H1 (cell line): ENCODE measurements around the gene NFYA. TPM values are rescaled to one million over a fixed set of nuclear protein-coding genes. Genes with fewer than 3 reads are reported as not detected.

Source experiments
- CTCF ChIA-PET: fragments of 300-600 bp; sonication (Branson Sonifier 250); formaldehyde crosslinking; loops from one replicate; lab custom pipeline; 2021; ENCODE audit not compliant: partially characterized antibody; lab: Charles Lee
- POLR2A ChIA-PET: fragments of 300-600 bp; sonication (Branson Sonifier 250); formaldehyde crosslinking; loops from one replicate; lab custom pipeline; 2021; ENCODE audit warnings: inconsistent platforms; ENCODE audit not compliant: partially characterized antibody; lab: Charles Lee
- DNase-seq, 2 experiments: peaks; one replicate each; pipeline versions ENCODE4 v3.0.0 to v3.0.0-alpha.2; 2010 to 2022; ENCODE audit warnings: low spot score in 2 of 2, low read depth in 1 of 2, mixed read lengths in 1 of 2
- FAIRE-seq: peaks from 2 replicates; lab custom pipeline; 2011; peaks lifted over from hg19 to GRCh38; lab: Jason Lieb, UNC
- H2AFZ ChIP-seq: 2 replicates; pipeline ENCODE4 v1.8.1; 2012; ENCODE audit warnings: low read length, inconsistent platforms
- H2AK5ac ChIP-seq: 2 replicates; pipeline ENCODE4 v1.6.1; 2013; ENCODE audit warnings: low read depth, low read length
- H2BK120ac ChIP-seq: replicated peaks from 2 replicates; pipeline ENCODE3; 2013; ENCODE audit warnings: low read depth, low read length, inconsistent platforms
- H2BK12ac ChIP-seq: 2 replicates; pipeline ENCODE4 v1.6.1; 2013; ENCODE audit warnings: low read depth, low read length
- H2BK15ac ChIP-seq: 2 replicates; pipeline ENCODE4 v1.6.1; 2013; ENCODE audit warnings: low read length
- H2BK20ac ChIP-seq: 2 replicates; pipeline ENCODE4 v1.6.1; 2013; ENCODE audit warnings: low read length
- H2BK5ac ChIP-seq: 2 replicates; pipeline ENCODE4 v1.6.1; 2013; ENCODE audit warnings: low read depth, low read length
- H3K14ac ChIP-seq: 2 replicates; pipeline ENCODE4 v1.6.1; 2013; ENCODE audit warnings: inconsistent platforms; ENCODE audit not compliant: insufficient read length
- H3K18ac ChIP-seq: 2 replicates; pipeline ENCODE4 v1.6.1; 2013; ENCODE audit warnings: low read length; ENCODE audit errors: extremely low read depth
- H3K23ac ChIP-seq: 2 replicates; pipeline ENCODE4 v1.6.1; 2013; ENCODE audit warnings: inconsistent platforms; ENCODE audit not compliant: insufficient read length
- H3K23me2 ChIP-seq: 2 replicates; pipeline ENCODE4 v1.6.1; 2013; ENCODE audit warnings: low read depth, low read length
- H3K27ac ChIP-seq: 2 replicates; pipeline ENCODE4 v1.6.1; 2011; ENCODE audit warnings: low read depth, low read length, inconsistent platforms
- H3K27me3 ChIP-seq, 4 experiments: replicated peaks in 1 of 4; 1 replicate in 1 of 4; 2 replicates in 3 of 4; pipeline versions ENCODE4 v1.6.1 to v1.8.1; 2011 to 2013; ENCODE audit warnings: low read length in 3 of 4, mild to moderate bottlenecking in 3 of 4, inconsistent platforms in 2 of 4, mixed read lengths in 2 of 4, moderate library complexity in 1 of 4; ENCODE audit not compliant: control insufficient read depth in 3 of 4, insufficient read depth in 3 of 4; ENCODE audit errors: extremely low read depth in 1 of 4
- H3K36me3 ChIP-seq, 4 experiments: 2 replicates each; pipeline versions ENCODE4 v1.6.1 to v1.8.1; 2011 to 2013; ENCODE audit warnings: mild to moderate bottlenecking in 4 of 4, low read length in 3 of 4, moderate library complexity in 2 of 4, control low read depth in 1 of 4, inconsistent platforms in 1 of 4; ENCODE audit not compliant: insufficient read depth in 4 of 4, control insufficient read depth in 2 of 4
- H3K4ac ChIP-seq: replicated peaks from 2 replicates; pipeline ENCODE3; 2013; ENCODE audit warnings: low read length, low read depth, mixed read lengths, inconsistent platforms; ENCODE audit not compliant: insufficient read length
- H3K4me1 ChIP-seq, 4 experiments: replicated peaks in 1 of 4; 1 replicate in 1 of 4; 2 replicates in 3 of 4; pipeline versions ENCODE4 v1.6.1 to v1.8.1; 2011 to 2013; ENCODE audit warnings: low read length in 3 of 4, inconsistent platforms in 2 of 4, mixed read lengths in 1 of 4; ENCODE audit not compliant: insufficient read depth in 4 of 4, control insufficient read depth in 3 of 4
- H3K4me2 ChIP-seq, 2 experiments: 2 replicates each; pipeline versions ENCODE4 v1.6.1 to v1.8.1; 2011 to 2013; ENCODE audit warnings: low read depth in 2 of 2, low read length in 2 of 2, control low read depth in 1 of 2, inconsistent platforms in 1 of 2, mild to moderate bottlenecking in 1 of 2; ENCODE audit not compliant: insufficient read depth in 1 of 2
- H3K4me3 ChIP-seq, 4 experiments: fragments of 200-600, 300-600 bp in 1 of 4; sonication (generic), shearing (Covaris generic), sonication (Bioruptor Twin) in 1 of 4; 2 replicates each; pipeline versions ENCODE4 v1.5.1 to v1.8.1; 2011 to 2016; ENCODE audit warnings: low read length in 4 of 4, low read depth in 3 of 4, control low read depth in 2 of 4, inconsistent platforms in 2 of 4, mild to moderate bottlenecking in 2 of 4, mixed read lengths in 1 of 4, moderate library complexity in 1 of 4; ENCODE audit not compliant: insufficient read depth in 2 of 4; ENCODE audit errors: extremely low read depth in 1 of 4
- H3K56ac ChIP-seq: replicated peaks from 2 replicates; pipeline ENCODE3; 2013; ENCODE audit warnings: low read depth, mild to moderate bottlenecking, mixed read lengths, low read length, inconsistent platforms; ENCODE audit not compliant: insufficient read length
- H3K79me1 ChIP-seq: 2 replicates; pipeline ENCODE4 v1.6.1; 2013; ENCODE audit warnings: low read depth, low read length, control low read depth
- H3K79me2 ChIP-seq, 2 experiments: 2 replicates each; pipeline versions ENCODE4 v1.6.1 to v1.8.1; 2012 to 2013; ENCODE audit warnings: low read length in 2 of 2, mild to moderate bottlenecking in 2 of 2, inconsistent platforms in 1 of 2; ENCODE audit not compliant: insufficient read depth in 2 of 2, control insufficient read depth in 1 of 2
- H3K9ac ChIP-seq, 4 experiments: replicated peaks in 1 of 4; 1 replicate in 1 of 4; 2 replicates in 3 of 4; pipeline versions ENCODE4 v1.6.1 to v1.8.1; 2011 to 2013; ENCODE audit warnings: low read depth in 3 of 4, low read length in 3 of 4, control low read depth in 2 of 4, mild to moderate bottlenecking in 2 of 4, moderate library complexity in 2 of 4, inconsistent platforms in 1 of 4; ENCODE audit errors: extremely low read depth in 1 of 4
- H3K9me3 ChIP-seq, 2 experiments: 2 replicates each; pipeline versions ENCODE4 v1.6.1 to v1.8.1; 2012 to 2013; ENCODE audit warnings: mild to moderate bottlenecking in 2 of 2, moderate library complexity in 2 of 2, control low read depth in 1 of 2, inconsistent platforms in 1 of 2, low read depth in 1 of 2, low read length in 1 of 2, mixed read lengths in 1 of 2; ENCODE audit not compliant: insufficient read depth in 2 of 2
- H4K20me1 ChIP-seq, 2 experiments: replicated peaks in 1 of 2; 2 replicates each; pipeline versions ENCODE3 to v1.8.1; 2011 to 2013; ENCODE audit warnings: inconsistent platforms in 2 of 2, low read length in 2 of 2, mild to moderate bottlenecking in 1 of 2; ENCODE audit not compliant: insufficient read depth in 2 of 2, control insufficient read depth in 1 of 2
- H4K5ac ChIP-seq: 2 replicates; pipeline ENCODE4 v1.6.1; 2013; ENCODE audit warnings: low read length, low read depth, mixed read lengths, inconsistent platforms; ENCODE audit not compliant: insufficient read length
- H4K8ac ChIP-seq: 2 replicates; pipeline ENCODE4 v1.8.0; 2013; ENCODE audit warnings: mild to moderate bottlenecking, moderate library complexity, low read length, inconsistent platforms; ENCODE audit not compliant: insufficient read depth; ENCODE audit errors: extremely low read depth
- H4K91ac ChIP-seq: replicated peaks from 2 replicates; pipeline ENCODE3; 2013; ENCODE audit warnings: low read length, mixed read lengths, inconsistent platforms; ENCODE audit not compliant: insufficient read length
- CBX5 ChIP-seq: fragments of 300-800, 300-1000 bp; sonication (generic); IDR thresholded peaks from 2 replicates; pipeline ENCODE4 v1.7.1; 2016; ENCODE audit warnings: antibody characterized with exemption, low read length, low read depth
- FOSL1 ChIP-seq: IDR thresholded peaks from 2 replicates; pipeline ENCODE4 v1.6.1; 2011; ENCODE audit warnings: mild to moderate bottlenecking, low read depth, low read length, moderate library complexity; ENCODE audit not compliant: insufficient read depth
- JUND ChIP-seq: IDR thresholded peaks from 2 replicates; pipeline ENCODE4 v1.6.1; 2011; ENCODE audit warnings: mild to moderate bottlenecking, improper control_type of control experiment, low read length
- KDM5A ChIP-seq: fragments of 200-600 bp; IDR thresholded peaks from 2 replicates; pipeline ENCODE4 v1.7.1; 2012; ENCODE audit warnings: mild to moderate bottlenecking, low read length, inconsistent platforms, mixed read lengths
- POLR2AphosphoS5 ChIP-seq: IDR thresholded peaks from 2 replicates; pipeline ENCODE4 v1.6.1; 2011; ENCODE audit warnings: low read depth, low read length
- RAD21 ChIP-seq, 2 experiments: IDR thresholded peaks in 1 of 2; conservative IDR thresholded peaks in 1 of 2; 2 replicates each; pipeline ENCODE4 v1.6.1; 2011; ENCODE audit warnings: low read depth in 2 of 2, low read length in 2 of 2, improper control_type of control experiment in 1 of 2, inconsistent platforms in 1 of 2, mild to moderate bottlenecking in 1 of 2, moderate library complexity in 1 of 2
- RXRA ChIP-seq: IDR thresholded peaks from 2 replicates; pipeline ENCODE4 v1.6.1; 2011; ENCODE audit warnings: low read depth, mild to moderate bottlenecking, low read length, moderate library complexity; ENCODE audit not compliant: insufficient read depth
- SIN3A ChIP-seq, 2 experiments: IDR thresholded peaks in 1 of 2; conservative IDR thresholded peaks in 1 of 2; 2 replicates each; pipeline ENCODE4 v1.6.1; 2011 to 2012; ENCODE audit warnings: low read length in 2 of 2, improper control_type of control experiment in 1 of 2, low read depth in 1 of 2, mild to moderate bottlenecking in 1 of 2
- SIX5 ChIP-seq: IDR thresholded peaks from 2 replicates; pipeline ENCODE4 v1.6.1; 2011; ENCODE audit warnings: mild to moderate bottlenecking, low read depth, low read length
- TBP ChIP-seq: IDR thresholded peaks from 2 replicates; pipeline ENCODE4 v1.6.1; 2011; ENCODE audit warnings: low read depth, low read length, improper control_type of control experiment
- WGBS, 2 experiments: shearing (Covaris generic) in 1 of 2; methylation state at CpG; one replicate each; pipeline versions ENCODE4 v1.1.6 to v1.1.7; 2013 to 2015; ENCODE audit warnings: low lambda C conversion rate in 2 of 2, mixed read lengths in 2 of 2, inconsistent platforms in 1 of 2, low coverage in 1 of 2, missing lambda C conversion rate in 1 of 2; ENCODE audit not compliant: insufficient replicate concordance in 2 of 2, insufficient coverage in 1 of 2, insufficient read length in 1 of 2; ENCODE audit errors: extremely low coverage in 1 of 2, missing lambda C conversion rate in 1 of 2; 5-methylcytosine and 5-hydroxymethylcytosine counted together
- polyA plus RNA-seq, 7 experiments: library from polyadenylated mRNA; depleted of rRNA in 3 of 7; stranded (reverse) in 5 of 7; unstranded in 2 of 7; fragments of >200 nt in 5 of 7; fragments of 200-250 nt in 2 of 7; gene quantifications; 1 replicate in 5 of 7; 2 replicates in 1 of 7; 4 replicates in 1 of 7; pipeline versions ENCODE4 v1.2.1 to v1.2.3, GENCODE V29; 2011 to 2013; ENCODE audit warnings: missing spikeins in 2 of 7, mixed read lengths in 2 of 7
- total RNA-seq: library from RNA; stranded (reverse); fragmentation: NEBNext Ultra II Directional; extraction: Animal tissue kit (Norgen Biotek cat#: 25700); gene quantifications from 2 replicates; pipeline ENCODE4 v1.2.1, GENCODE V29; 2021
- TF ChIP-seq, protein P1 (sequence below): IDR thresholded peaks from 2 replicates; pipeline ENCODE4 v1.6.1; 2011; ENCODE audit warnings: low read depth, mild to moderate bottlenecking, low read length; ENCODE audit not compliant: insufficient read depth

Gene NFYA
- total and polyA plus RNA-seq, 2 of the 8 experiments (the other 6 are each of a cell fraction or from before 2014, with no cell fraction given) = 19.8 to 33.7 TPM

- Histone ChIP-seq H3K9ac (no peak overlapping the region), H4K5ac (no peak overlapping the region), H3K4ac (no peak overlapping the region), H3K27me3 (peaks cover 0 to 6% (median 3%) of the 10 kb centered on the region in 4 experiments; a peak in 2 of 7 replicates), H3K9me3 (no peaks in the 10 kb centered on the region), H2BK5ac (no peak overlapping the region), H3K36me3 (peaks cover 19 to 44% (median 33%) of the 10 kb centered on the region in 4 experiments), H2AK5ac (no peak overlapping the region), H2AFZ (no peak overlapping the region; the same call in 1 of the 2 replicates), H4K8ac (peak overlapping the region; percentile 92), H3K56ac (no peak overlapping the region), H2BK15ac (no peak overlapping the region), H3K23ac (no peak overlapping the region), H3K79me2 (no peaks in the 10 kb centered on the region), H3K27ac (no peak overlapping the region), H3K14ac (no peak overlapping the region), H4K91ac (no peak overlapping the region), H4K20me1 (peaks cover 4 to 6% of the 10 kb centered on the region in 2 experiments), H3K23me2 (peaks cover 2% of the 10 kb centered on the region; the same call in 1 of the 2 replicates), H3K4me1 (peaks cover 0 to 2% (median 0%) of the 10 kb centered on the region in 4 experiments; a peak in 1 of 7 replicates), H3K79me1 (no peaks in the 10 kb centered on the region), H2BK120ac (no peak overlapping the region), H3K18ac (0 out of 2 replicates have a peak overlapping the region, but pooled peaks have one; percentile 6), H2BK12ac (no peak overlapping the region), H3K4me3 (peak overlapping the region in 1 of 4 experiments; percentile 37; a peak in 2 of 8 replicates), H2BK20ac (no peak overlapping the region), H3K4me2 (peak overlapping the region; percentile 38 to 65)
- WGBS, 2 experiments = 28% methylated on average over 42 of the region's 42 CpGs; no CpG with 5 or more reads in 1 of the 2 experiments
- peak; percentile 60 to 87 for DNase-seq
- POLR2A ChIA-PET = interaction anchor here (1.0 to 1.2 kb wide), 3 partner anchors 13 to 81 kb away, joined by 3 to 5 read pairs (median 3); no protein-coding TSS in a partner anchor
- CTCF ChIA-PET = interaction anchor here (0.8 to 5.5 kb wide), 21 partner anchors 10 to 266 kb away, joined by 3 to 66 read pairs (median 4); no protein-coding TSS in a partner anchor
- no peak for FAIRE-seq
- TF ChIP-seq JUND (no peak; the same call in 1 of the 2 replicates), FOSL1 (0 out of 2 replicates have a peak, but pooled peaks have one; percentile 6), SIX5 (no peak), RXRA (0 out of 2 replicates have a peak, but pooled peaks have one; percentile 8), POLR2AphosphoS5 (peak; percentile 45; the same call in 1 of the 2 replicates), SIN3A (conservative IDR thresholded peaks at IDR 0.05 in 1 of 2, IDR thresholded peaks at IDR 0.05 in 1 of 2; ENCODE audit: low read depth in 1 of 2, low read length in 2 of 2) (peak; percentile 50 to 66; a peak in 1 of 4 replicates), CBX5 (no peak), TBP (peak; percentile 29; the same call in 1 of the 2 replicates), KDM5A (no peak), RAD21 (IDR thresholded peaks at IDR 0.05 in 1 of 2, conservative IDR thresholded peaks at IDR 0.05 in 1 of 2; ENCODE audit: low read depth in 2 of 2, low read length in 2 of 2) (peak; percentile 76 to 89)
- TF ChIP-seq, protein P1, sequence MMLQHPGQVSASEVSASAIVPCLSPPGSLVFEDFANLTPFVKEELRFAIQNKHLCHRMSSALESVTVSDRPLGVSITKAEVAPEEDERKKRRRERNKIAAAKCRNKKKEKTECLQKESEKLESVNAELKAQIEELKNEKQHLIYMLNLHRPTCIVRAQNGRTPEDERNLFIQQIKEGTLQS = 0 out of 2 replicates have a peak, but pooled peaks have one; percentile 23
Observed at GRCh38 chr6:41100871-41101287, 28.1 kb downstream of the NFYA start.
